BLaER1 (cell line): ENCODE measurements around the gene PGM2.

ENCODE experiments used
- H3K27ac ChIP-seq: shearing (Covaris generic); formaldehyde crosslinking; 2 replicates; pipeline ENCODE4 v1.8.1; 2022
- H3K27me3 ChIP-seq: shearing (Covaris generic); formaldehyde crosslinking; 2 replicates; pipeline ENCODE4 v1.8.1; 2022
- H3K36me3 ChIP-seq: shearing (Covaris generic); formaldehyde crosslinking; 2 replicates; pipeline ENCODE4 v1.8.1; 2022
- H3K4me1 ChIP-seq: shearing (Covaris generic); formaldehyde crosslinking; 2 replicates; pipeline ENCODE4 v1.8.1; 2022
- H3K4me2 ChIP-seq: shearing (Covaris generic); formaldehyde crosslinking; 2 replicates; pipeline ENCODE4 v1.8.1; 2022
- H3K4me3 ChIP-seq: shearing (Covaris generic); formaldehyde crosslinking; 2 replicates; pipeline ENCODE4 v1.8.1; 2022
- H3K9ac ChIP-seq: shearing (Covaris generic); formaldehyde crosslinking; 2 replicates; pipeline ENCODE4 v1.8.1; 2022
- H3K9me3 ChIP-seq: shearing (Covaris generic); formaldehyde crosslinking; 2 replicates; pipeline ENCODE4 v1.8.1; 2022
- H4K20me1 ChIP-seq: shearing (Covaris generic); formaldehyde crosslinking; 2 replicates; pipeline ENCODE4 v1.8.1; 2022
- Cebpa-rat ChIP-seq: shearing (Covaris generic); IDR thresholded peaks from 2 replicates; pipeline ENCODE4 v1.8.1; 2022

Gene PGM2

DNA sequence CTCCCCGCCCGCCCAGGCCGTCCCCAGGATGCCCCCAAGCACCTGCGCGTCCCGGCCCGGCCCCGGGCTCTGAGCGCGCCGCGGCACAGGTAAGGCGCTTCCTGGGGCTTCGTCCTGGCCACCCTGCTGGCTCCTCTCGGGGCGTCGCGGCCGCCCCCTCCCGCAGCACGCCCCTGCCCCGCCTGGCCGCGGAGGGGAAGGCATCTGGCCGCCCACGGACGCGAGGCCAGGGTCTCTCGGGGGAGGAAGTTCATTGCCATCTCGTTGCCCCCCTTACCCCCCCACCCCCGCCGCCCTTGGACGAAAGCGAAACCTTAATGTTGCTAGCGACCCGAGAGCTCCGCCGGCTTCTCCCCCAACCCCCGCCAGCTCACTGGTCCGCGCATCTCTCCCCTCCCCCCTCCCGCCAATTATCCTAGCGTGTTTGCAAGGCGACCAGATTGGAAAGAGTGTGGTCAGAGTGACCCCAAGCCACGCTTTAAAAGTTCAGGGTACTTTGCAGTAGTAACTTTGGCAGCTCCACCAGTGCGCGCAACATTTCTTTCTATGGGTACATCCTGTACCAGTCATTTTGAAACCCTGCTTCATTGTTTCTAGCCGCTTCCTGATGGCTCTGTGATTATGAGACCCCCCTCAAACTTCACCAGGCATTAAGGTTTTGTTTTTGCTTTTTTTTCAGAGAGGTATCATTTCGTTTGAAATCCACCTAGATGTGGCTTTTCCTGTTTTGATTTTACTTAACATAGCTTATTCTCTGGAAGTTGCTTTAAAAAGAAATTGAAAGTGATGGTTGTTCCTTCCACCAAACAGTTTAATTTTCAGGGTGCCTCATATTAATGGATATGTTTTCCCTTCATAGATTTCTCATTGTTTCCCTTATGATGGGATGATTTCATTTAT lies 65.0 kb downstream of the PGM2 start:
- Histone ChIP-seq H3K9me3 (no peaks in the 10 kb centered on the region), H3K27ac (peak overlapping the region; percentile 83), H3K4me3 (peak overlapping the region; percentile 85), H3K27me3 (peaks cover 6% of the 10 kb centered on the region; the same call in 1 of the 2 replicates), H4K20me1 (no peaks in the 10 kb centered on the region; the same call in 1 of the 2 replicates), H3K4me1 (peaks cover 24% of the 10 kb centered on the region), H3K9ac (peak overlapping the region; percentile 78), H3K4me2 (peak overlapping the region; percentile 88), H3K36me3 (peaks cover 17% of the 10 kb centered on the region)
- TF ChIP-seq Cebpa-rat: no peak

DNA sequence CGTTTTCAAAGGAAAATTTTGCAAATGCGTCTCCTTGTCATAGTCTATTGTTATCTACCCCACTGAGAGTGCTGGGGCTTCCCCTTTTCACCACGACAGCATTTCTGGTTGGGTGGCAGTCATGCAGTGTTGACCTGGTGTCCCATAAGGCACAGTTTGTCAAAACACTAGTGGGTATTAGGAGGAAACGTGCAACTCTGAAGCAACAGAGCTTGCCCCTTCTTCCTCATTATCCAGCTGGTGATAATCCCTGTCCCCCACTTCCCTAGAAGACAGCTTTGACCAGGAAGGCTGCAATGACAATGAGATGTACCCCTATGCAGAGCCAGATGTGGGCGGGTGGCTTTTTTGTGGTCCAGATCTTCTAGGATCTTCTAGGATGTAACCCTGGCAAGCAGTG lies 66.2 kb downstream of the PGM2 start:
- H3K9ac ChIP-seq: peak overlapping the region; percentile 78; the same call in 1 of the 2 replicates
- H3K4me2 ChIP-seq: peak overlapping the region; percentile 86

DNA sequence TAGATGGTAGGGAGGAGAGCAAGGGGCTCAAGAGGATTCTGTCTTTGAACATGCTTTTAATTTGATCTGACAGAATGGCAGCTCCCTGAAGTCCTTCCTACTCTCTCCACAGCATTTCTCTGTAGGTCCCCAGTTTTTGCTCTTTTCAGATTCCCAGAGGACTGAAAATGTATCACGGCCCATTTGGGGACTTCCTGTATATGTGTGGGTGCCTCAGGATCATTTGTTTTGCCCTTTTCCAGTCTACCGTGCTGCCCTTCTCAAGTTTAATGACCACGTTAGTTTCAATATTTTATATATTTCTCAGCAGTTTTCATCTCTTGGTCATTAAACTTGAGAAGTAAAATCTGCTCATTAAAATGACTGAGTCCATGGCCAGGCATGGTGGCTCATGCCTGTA lies 66.7 kb downstream of the PGM2 start:
- Histone ChIP-seq H3K4me1 (peaks cover 24% of the 10 kb centered on the region), H3K36me3 (peaks cover 17% of the 10 kb centered on the region), H3K27me3 (peaks cover 6% of the 10 kb centered on the region; the same call in 1 of the 2 replicates), H3K9me3 (no peaks in the 10 kb centered on the region), H3K4me3 (peak overlapping the region; percentile 85), H3K27ac (peak overlapping the region; percentile 36), H3K9ac (peak overlapping the region; percentile 78; the same call in 1 of the 2 replicates), H3K4me2 (peak overlapping the region; percentile 86), H4K20me1 (no peaks in the 10 kb centered on the region; the same call in 1 of the 2 replicates)
- no peak for TF ChIP-seq Cebpa-rat

More for the DNA sequence above, 66.2 kb downstream of the PGM2 start:
- no peaks in the 10 kb centered on the region for H3K9me3 ChIP-seq
- H3K4me3 ChIP-seq: peak overlapping the region; percentile 85
- peaks cover 6% of the 10 kb centered on the region; the same call in 1 of the 2 replicates for H3K27me3 ChIP-seq
- TF ChIP-seq Cebpa-rat: no peak
- peaks cover 17% of the 10 kb centered on the region for H3K36me3 ChIP-seq
- H3K4me1 ChIP-seq: peaks cover 24% of the 10 kb centered on the region
- H3K27ac ChIP-seq: peak overlapping the region; percentile 36
- H4K20me1 ChIP-seq: no peaks in the 10 kb centered on the region; the same call in 1 of the 2 replicates

DNA sequence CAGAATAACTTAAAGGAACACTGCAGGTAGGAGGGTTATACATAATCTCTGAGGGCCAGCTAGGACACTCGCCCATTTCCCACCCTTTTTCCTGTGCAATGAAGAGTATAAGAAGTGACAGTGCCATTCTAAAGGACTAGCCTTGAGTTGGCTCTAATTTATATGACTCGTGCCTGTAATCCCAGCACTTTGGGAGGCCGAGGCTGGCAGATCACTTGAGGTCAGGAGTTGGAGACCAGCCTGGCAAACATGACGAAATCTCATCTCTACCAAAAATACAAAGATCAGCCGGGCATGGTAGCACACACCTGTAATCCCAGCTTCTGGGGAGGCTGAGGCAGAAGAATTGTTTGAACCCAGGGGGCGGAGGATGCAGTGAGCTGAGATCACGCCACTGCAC lies 68.8 kb downstream of the PGM2 start:
- no peak overlapping the region for H3K27ac ChIP-seq
- TF ChIP-seq Cebpa-rat: no peak
- H4K20me1 ChIP-seq: no peaks in the 10 kb centered on the region; the same call in 1 of the 2 replicates
- no peak overlapping the region for H3K9ac ChIP-seq
- H3K4me1 ChIP-seq: peaks cover 24% of the 10 kb centered on the region
- no peak overlapping the region for H3K4me2 ChIP-seq
- no peak overlapping the region for H3K4me3 ChIP-seq
- H3K27me3 ChIP-seq: no peaks in the 10 kb centered on the region
- H3K9me3 ChIP-seq: peaks cover 4% of the 10 kb centered on the region; the same call in 1 of the 2 replicates
- H3K36me3 ChIP-seq: peaks cover 37% of the 10 kb centered on the region

DNA sequence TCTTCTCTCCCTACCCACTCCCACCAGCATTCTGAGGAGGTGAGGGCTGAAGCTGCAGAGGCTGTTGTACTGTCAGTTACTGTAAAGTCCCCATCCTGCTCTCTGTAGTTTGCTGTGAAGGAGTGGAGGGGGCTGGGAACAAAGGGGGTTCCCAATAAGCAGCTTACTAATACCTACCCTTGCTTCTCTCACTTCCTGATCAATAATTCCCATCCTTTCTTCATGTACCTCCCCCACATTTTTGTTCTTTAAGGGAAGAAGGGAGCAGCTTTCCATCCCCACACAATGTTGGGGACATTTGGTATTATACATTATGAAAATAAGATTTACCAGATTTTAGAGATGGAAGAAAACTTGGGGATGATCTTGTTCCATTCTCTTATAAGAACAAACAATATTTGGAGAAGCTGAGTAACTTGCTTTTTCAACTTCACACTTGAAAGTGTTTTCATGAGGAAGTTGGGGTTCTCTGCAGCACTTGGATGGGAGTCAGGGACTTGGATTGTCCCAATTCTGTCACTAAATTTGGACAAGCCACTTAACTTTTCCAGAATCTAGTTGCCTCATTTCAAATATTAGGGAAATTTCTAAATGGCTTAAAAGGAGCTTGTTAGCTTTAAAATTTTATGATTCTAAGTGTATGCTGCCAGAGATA lies 69.8 kb downstream of the PGM2 start:
- H3K9me3 ChIP-seq: peaks cover 4% of the 10 kb centered on the region; the same call in 1 of the 2 replicates
- no peak overlapping the region for H3K4me3 ChIP-seq
- TF ChIP-seq Cebpa-rat: no peak
- peaks cover 37% of the 10 kb centered on the region for H3K36me3 ChIP-seq
- H3K4me2 ChIP-seq: no peak overlapping the region
- H3K4me1 ChIP-seq: peaks cover 34% of the 10 kb centered on the region
- no peaks in the 10 kb centered on the region; the same call in 1 of the 2 replicates for H4K20me1 ChIP-seq
- H3K9ac ChIP-seq: no peak overlapping the region
- H3K27ac ChIP-seq: no peak overlapping the region
- H3K27me3 ChIP-seq: no peaks in the 10 kb centered on the region

DNA sequence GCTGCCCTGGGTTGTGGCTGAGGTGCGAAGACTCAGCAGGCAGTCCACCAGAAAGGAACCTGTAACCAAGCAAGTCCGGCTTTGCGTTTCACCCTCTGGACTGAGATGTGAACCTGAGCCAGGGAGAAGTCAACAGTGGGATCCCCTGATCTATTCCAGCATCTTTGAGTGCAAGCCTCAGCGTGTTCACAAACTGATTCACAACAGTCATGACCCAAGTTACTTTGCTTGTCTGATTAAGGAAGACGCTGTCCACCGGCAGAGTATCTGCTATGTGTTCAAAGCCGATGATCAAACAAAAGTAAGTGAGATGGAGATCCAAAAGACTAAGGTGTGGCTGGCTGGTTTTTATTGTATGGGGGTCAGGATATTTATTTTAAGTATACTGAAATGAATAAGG lies 75.7 kb downstream of the PGM2 start:
- Histone ChIP-seq H3K36me3 (peaks cover 65% of the 10 kb centered on the region), H3K4me3 (no peak overlapping the region), H3K27ac (no peak overlapping the region), H3K9ac (no peak overlapping the region), H3K9me3 (peaks cover 4% of the 10 kb centered on the region; the same call in 1 of the 2 replicates), H4K20me1 (peaks cover 18% of the 10 kb centered on the region; the same call in 1 of the 2 replicates), H3K4me1 (peaks cover 17% of the 10 kb centered on the region), H3K27me3 (no peaks in the 10 kb centered on the region), H3K4me2 (0 out of 2 replicates have a peak overlapping the region, but pooled peaks have one; percentile 8)
- TF ChIP-seq Cebpa-rat: no peak

DNA sequence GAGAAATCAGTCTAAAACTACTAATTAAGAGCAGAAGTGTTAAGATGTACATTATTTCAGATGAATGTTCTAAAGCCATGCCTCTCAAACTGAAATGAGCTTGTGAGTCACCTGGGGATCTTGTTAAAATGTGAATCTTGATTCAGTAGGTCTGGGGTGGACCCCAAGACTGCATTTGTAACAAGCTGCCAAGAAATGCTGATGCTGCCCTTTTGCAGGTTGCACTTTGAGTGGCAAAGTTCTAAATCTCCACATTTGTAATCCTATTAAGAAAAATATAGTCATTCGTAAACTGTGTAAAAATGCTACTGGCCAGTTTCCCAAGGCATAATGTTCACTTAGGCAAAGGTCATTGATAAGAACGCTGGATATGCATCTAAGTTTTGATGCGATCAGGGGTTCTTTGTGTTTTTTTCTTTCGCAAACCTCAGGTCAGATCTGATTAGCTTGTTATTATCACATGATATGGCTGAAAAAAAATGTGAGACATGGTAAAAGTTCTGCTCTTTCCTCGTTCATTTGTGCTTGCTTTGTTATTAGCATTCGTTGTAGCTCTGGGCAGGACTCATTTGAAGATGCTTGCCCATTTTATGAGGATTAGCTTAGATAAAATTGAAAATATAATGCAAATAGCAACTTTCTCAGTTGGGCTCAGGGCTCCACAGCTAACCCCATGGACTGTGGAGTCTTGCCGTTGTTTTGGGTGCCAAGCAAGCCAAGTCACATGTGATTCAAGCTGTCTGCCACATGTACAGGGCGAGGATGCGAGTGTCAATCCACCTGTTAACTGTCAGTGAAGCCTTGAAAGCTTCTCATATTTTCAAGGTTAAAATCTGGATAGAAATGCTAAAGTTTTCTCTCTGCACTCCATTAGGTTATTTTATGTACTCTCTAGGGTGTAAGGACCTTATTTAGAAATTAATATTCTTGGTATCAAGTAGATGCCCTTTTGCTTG lies 76.5 kb downstream of the PGM2 start:
- H3K9me3 ChIP-seq: peaks cover 4% of the 10 kb centered on the region; the same call in 1 of the 2 replicates
- H3K4me2 ChIP-seq: no peak overlapping the region
- peaks cover 17% of the 10 kb centered on the region for H3K4me1 ChIP-seq
- H3K27ac ChIP-seq: no peak overlapping the region
- H3K4me3 ChIP-seq: no peak overlapping the region
- H3K27me3 ChIP-seq: no peaks in the 10 kb centered on the region
- no peak for TF ChIP-seq Cebpa-rat
- peaks cover 18% of the 10 kb centered on the region; the same call in 1 of the 2 replicates for H4K20me1 ChIP-seq
- peaks cover 73% of the 10 kb centered on the region for H3K36me3 ChIP-seq
- no peak overlapping the region for H3K9ac ChIP-seq

DNA sequence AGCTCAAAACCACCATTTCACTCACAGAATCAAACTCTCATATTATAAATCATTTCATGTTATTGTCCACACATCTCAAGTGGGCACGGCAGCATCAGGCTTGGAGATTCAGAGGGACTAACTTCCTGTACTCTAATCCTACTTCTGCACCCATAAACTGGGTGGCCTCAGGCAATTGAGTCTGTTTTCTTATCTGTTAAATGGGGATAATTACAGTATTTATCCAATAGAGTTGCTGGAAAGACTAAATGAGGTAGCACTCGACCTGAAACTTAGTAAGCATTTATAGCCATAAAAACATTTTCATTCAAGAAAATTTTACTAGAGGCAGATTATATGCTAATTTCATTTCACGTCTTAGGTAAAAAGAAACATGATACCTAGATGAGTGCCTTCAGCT lies 77.4 kb downstream of the PGM2 start:
- Histone ChIP-seq H3K4me1 (peaks cover 17% of the 10 kb centered on the region), H3K4me3 (no peak overlapping the region), H3K9ac (no peak overlapping the region), H3K27me3 (no peaks in the 10 kb centered on the region), H3K9me3 (peaks cover 4% of the 10 kb centered on the region; the same call in 1 of the 2 replicates), H3K4me2 (no peak overlapping the region), H4K20me1 (peaks cover 18% of the 10 kb centered on the region; the same call in 1 of the 2 replicates), H3K36me3 (peaks cover 71% of the 10 kb centered on the region), H3K27ac (no peak overlapping the region)
- TF ChIP-seq Cebpa-rat: no peak

DNA sequence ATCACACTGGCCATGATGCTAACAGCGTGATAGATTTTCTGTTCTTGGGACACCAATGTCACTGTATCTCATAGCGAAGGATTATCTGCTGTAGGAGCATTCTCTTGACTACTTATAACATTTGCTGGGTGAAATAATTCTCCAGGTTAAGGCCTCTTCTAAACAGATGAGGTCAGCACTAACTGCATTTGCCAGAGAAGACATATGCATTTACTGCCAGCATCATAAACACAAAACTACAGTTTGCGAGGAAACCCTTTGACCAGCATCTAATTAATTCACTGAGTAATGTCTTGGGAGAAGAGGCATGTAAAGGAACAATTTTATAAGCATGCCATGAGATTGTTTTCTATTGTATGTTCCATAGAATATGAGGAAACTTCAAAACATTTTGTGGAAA lies 78.3 kb downstream of the PGM2 start:
- Histone ChIP-seq H3K9ac (no peak overlapping the region), H3K9me3 (no peaks in the 10 kb centered on the region), H3K27me3 (no peaks in the 10 kb centered on the region), H3K4me2 (no peak overlapping the region), H3K4me3 (no peak overlapping the region), H3K27ac (no peak overlapping the region), H3K4me1 (peaks cover 17% of the 10 kb centered on the region), H3K36me3 (peaks cover 64% of the 10 kb centered on the region), H4K20me1 (peaks cover 18% of the 10 kb centered on the region)
- TF ChIP-seq Cebpa-rat: no peak
